Endodermal cell (in vitro differentiated cells): Measurements from ENCODE around the gene PCCA. TPM values are rescaled to one million over a fixed set of nuclear protein-coding genes. Genes with fewer than 3 reads are reported as not detected.

ENCODE experiments used
- DNase-seq: peaks from one replicate; pipeline ENCODE4 v3.0.0-alpha.2; 2017
- H3K27ac ChIP-seq: 2 replicates; pipeline ENCODE4 v1.5.1; 2013; ENCODE audit warnings: mild to moderate bottlenecking, low read depth, low read length, moderate library complexity
- H3K27me3 ChIP-seq: 2 replicates; pipeline ENCODE4 v1.6.1; 2013; ENCODE audit warnings: mild to moderate bottlenecking, low read length, moderate library complexity; ENCODE audit not compliant: insufficient read depth, control insufficient read depth, poor library complexity, severe bottlenecking
- H3K36me3 ChIP-seq: 2 replicates; pipeline ENCODE4 v1.7.0; 2013; ENCODE audit warnings: mild to moderate bottlenecking, low read length, moderate library complexity; ENCODE audit not compliant: control insufficient read depth, insufficient read depth
- H3K4me1 ChIP-seq: one replicate; pipeline ENCODE4 v1.7.0; 2013; ENCODE audit warnings: low read length; ENCODE audit not compliant: control insufficient read depth, insufficient read depth
- H3K4me3 ChIP-seq: 2 replicates; pipeline ENCODE4 v1.5.1; 2013; ENCODE audit warnings: mild to moderate bottlenecking, low read length, moderate library complexity
- H3K9ac ChIP-seq: 2 replicates; pipeline ENCODE4 v1.6.1; 2013; ENCODE audit warnings: mild to moderate bottlenecking, low read length, moderate library complexity; ENCODE audit not compliant: poor library complexity, severe bottlenecking; ENCODE audit errors: extremely low read depth
- H3K9me3 ChIP-seq: 2 replicates; pipeline ENCODE4 v1.6.1; 2013; ENCODE audit warnings: mild to moderate bottlenecking, low read length, moderate library complexity; ENCODE audit not compliant: control insufficient read depth
- H3K27ac Mint-ChIP-seq: 2 replicates; pipeline ENCODE4 v1.8.0; 2020; ENCODE audit warnings: mixed read lengths
- H3K27me3 Mint-ChIP-seq: 2 replicates; pipeline ENCODE4 v1.8.0; 2021; ENCODE audit warnings: mild to moderate bottlenecking, mixed read lengths; ENCODE audit not compliant: insufficient read depth
- H3K36me3 Mint-ChIP-seq: 2 replicates; pipeline ENCODE4 v1.8.0; 2020; ENCODE audit warnings: low read depth, mixed read lengths
- H3K4me1 Mint-ChIP-seq: 2 replicates; pipeline ENCODE4 v1.8.0; 2020; ENCODE audit warnings: mixed read lengths
- H3K4me3 Mint-ChIP-seq: 2 replicates; pipeline ENCODE4 v1.8.0; 2020; ENCODE audit warnings: mild to moderate bottlenecking, moderate library complexity, mixed read lengths
- H3K9me3 Mint-ChIP-seq: 2 replicates; pipeline ENCODE4 v1.8.0; 2020; ENCODE audit warnings: mild to moderate bottlenecking, mixed read lengths
- CTCF ChIP-seq: fragments of 200-600 bp; sonication (generic); conservative IDR thresholded peaks from 2 replicates; pipeline ENCODE4 v1.5.0; 2021; ENCODE audit warnings: antibody characterized with exemption, mild to moderate bottlenecking
- WGBS, 2 experiments: methylation state at CpG; one replicate each; pipeline versions ENCODE4 v1.1.5 to v1.1.7; 2013; ENCODE audit warnings: missing lambda C conversion rate in 2 of 2, mixed read lengths in 1 of 2; ENCODE audit not compliant: insufficient coverage in 1 of 2, insufficient read length in 1 of 2; 5-methylcytosine and 5-hydroxymethylcytosine counted together
- total RNA-seq, 2 donors: library from RNA; stranded (reverse); fragmentation: NEBNext Ultra II Directional in 1 of 2; extraction: Animal tissue kit (Norgen Biotek cat#: 25700) in 1 of 2; gene quantifications; 2 replicates in 1 of 2; 3 replicates in 1 of 2; pipeline ENCODE4 v1.2.1, GENCODE V29; 2021

PCCA gene
- total RNA-seq, 2 donors from 2014 or later = 60.2 to 67.2 TPM

DNA sequence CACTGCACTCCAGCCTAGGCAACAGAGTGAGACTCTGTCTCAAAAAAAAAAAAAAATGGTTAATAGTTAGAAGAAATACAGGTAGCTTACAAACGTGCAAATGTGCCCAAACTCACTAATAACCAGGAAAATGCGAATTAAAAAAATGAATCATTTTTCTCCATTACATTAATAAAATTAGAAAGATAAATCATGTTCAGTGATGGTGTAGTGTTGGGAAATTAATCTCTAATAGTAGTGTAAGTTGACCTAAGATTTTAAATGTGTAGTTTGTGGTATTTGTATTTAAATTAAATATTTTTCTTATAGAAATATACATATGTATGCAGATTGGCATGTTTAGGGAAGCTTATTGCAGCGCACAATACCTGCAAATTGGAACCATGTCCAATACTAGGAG, 57.6 kb downstream of the PCCA start:
- Histone ChIP-seq H3K4me3 (no peak overlapping the region), H3K9ac (no peak overlapping the region), H3K27me3 (no peaks in the 10 kb centered on the region), H3K36me3 (peaks cover 37% of the 10 kb centered on the region), H3K9me3 (peaks cover 4% of the 10 kb centered on the region), H3K27ac (no peak overlapping the region), H3K4me1 (no peaks in the 10 kb centered on the region)
- Mint-ChIP-seq H3K9me3 (peaks cover 4% of the 10 kb centered on the region), H3K4me1 (peaks cover 8% of the 10 kb centered on the region), H3K4me3 (no peak overlapping the region), H3K36me3 (peaks cover 51% of the 10 kb centered on the region), H3K27ac (no peak overlapping the region), H3K27me3 (no peaks in the 10 kb centered on the region)
- no peak for DNase-seq
- TF ChIP-seq CTCF = no peak
- WGBS, 2 experiments = 90% methylated on average over 1 of the region's 3 CpGs

GRCh38 chr13:100147825-100148224, 58.9 kb downstream of the PCCA start:
- Histone ChIP-seq H3K4me3 (no peak overlapping the region), H3K27me3 (no peaks in the 10 kb centered on the region), H3K27ac (no peak overlapping the region), H3K9me3 (peaks cover 4% of the 10 kb centered on the region), H3K9ac (no peak overlapping the region), H3K4me1 (no peaks in the 10 kb centered on the region), H3K36me3 (peaks cover 34% of the 10 kb centered on the region)
- H3K9me3 Mint-ChIP-seq = peaks cover 4% of the 10 kb centered on the region
- H3K4me3 Mint-ChIP-seq = no peak overlapping the region
- TF ChIP-seq CTCF = no peak
- H3K27ac Mint-ChIP-seq = peak overlapping the region; percentile 80
- WGBS, 2 experiments = 80 to 87% methylated on average over 2 to 3 of the region's 4 CpGs
- no peak for DNase-seq
- H3K36me3 Mint-ChIP-seq = peaks cover 50% of the 10 kb centered on the region
- peaks cover 8% of the 10 kb centered on the region for H3K4me1 Mint-ChIP-seq
- no peaks in the 10 kb centered on the region for H3K27me3 Mint-ChIP-seq

GRCh38 chr13:100148422-100148821, 59.5 kb downstream of the PCCA start:
- H3K4me1 Mint-ChIP-seq = peaks cover 8% of the 10 kb centered on the region
- H3K36me3 Mint-ChIP-seq = peaks cover 48% of the 10 kb centered on the region
- H3K27ac Mint-ChIP-seq = peak overlapping the region; percentile 80
- no peak overlapping the region for H3K9ac ChIP-seq
- peaks cover 35% of the 10 kb centered on the region for H3K36me3 ChIP-seq
- H3K4me3 ChIP-seq = no peak overlapping the region
- WGBS, 2 experiments = 63 to 100% methylated on average over 1 to 4 of the region's 4 CpGs
- peaks cover 4% of the 10 kb centered on the region for H3K9me3 ChIP-seq
- H3K27me3 Mint-ChIP-seq = no peaks in the 10 kb centered on the region
- no peak for DNase-seq
- no peak for TF ChIP-seq CTCF
- H3K9me3 Mint-ChIP-seq = peaks cover 4% of the 10 kb centered on the region
- no peaks in the 10 kb centered on the region for H3K4me1 ChIP-seq
- no peak overlapping the region for H3K27ac ChIP-seq
- no peak overlapping the region for H3K4me3 Mint-ChIP-seq
- no peaks in the 10 kb centered on the region for H3K27me3 ChIP-seq
